Body of pancreas (tissue), 4 donors: ENCODE data around the gene RFC2.
A peak's percentile ranks its signal among the peaks of the same experiment; 100 is the strongest.

Experiments used
- POLR2A ChIP-seq, 3 donors: fragments of 450-650 bp; IDR thresholded peaks; one replicate each; pipeline ENCODE4 v1.6.1; 2016; ENCODE audit warnings: antibody characterized with exemption in 3 of 3, mild to moderate bottlenecking in 2 of 3
- TF ChIP-seq, protein P1 (sequence below), 7 experiments: fragments of 450-650 bp in 4 of 7; fragments of 200-600 bp in 3 of 7; sonication (generic) in 3 of 7; IDR thresholded peaks; one replicate each; pipeline ENCODE4 v1.5.1; 2016 to 2019; ENCODE audit warnings: antibody characterized with exemption in 7 of 7

DNA sequence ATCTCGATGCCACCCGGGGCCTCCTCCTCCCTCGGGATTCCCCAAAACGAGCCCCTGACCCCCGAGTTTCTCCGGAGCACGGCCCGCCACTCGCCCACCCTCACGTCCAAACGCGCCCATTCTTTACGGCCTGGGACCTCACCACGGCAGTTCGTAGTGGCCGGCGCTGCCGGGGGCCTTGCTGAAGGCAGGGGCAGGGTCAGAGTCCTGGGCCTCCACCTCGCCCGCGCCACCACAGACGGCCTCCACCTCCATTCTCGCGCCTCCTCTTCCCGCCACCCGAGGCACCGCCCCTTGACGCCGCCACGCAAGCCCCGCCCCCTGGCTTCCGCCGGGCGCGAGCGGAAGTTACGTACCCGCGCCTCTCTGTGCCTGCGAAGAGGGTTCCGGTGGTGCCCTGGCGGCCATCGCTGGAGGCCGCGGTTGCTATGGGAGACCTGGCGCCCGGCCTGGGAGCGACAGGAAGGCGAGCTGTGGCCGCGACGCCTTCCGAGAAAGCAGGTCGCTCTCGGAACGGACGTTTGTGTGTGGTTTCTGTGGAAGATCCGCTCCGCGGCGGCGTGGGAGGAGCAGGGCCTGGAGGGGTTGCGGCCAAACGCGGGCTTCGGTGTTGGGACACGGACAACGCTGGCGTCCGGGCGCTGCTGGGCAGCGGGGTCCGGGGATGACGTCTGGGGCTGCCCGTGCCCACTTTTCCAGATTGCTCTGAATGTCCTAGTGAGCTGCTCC is at the start of gene RFC2:
- TF ChIP-seq POLR2A (IDR thresholded peaks at IDR 0.05), result peak; percentile 63 to 88 (median 86)
- TF ChIP-seq, protein P1, sequence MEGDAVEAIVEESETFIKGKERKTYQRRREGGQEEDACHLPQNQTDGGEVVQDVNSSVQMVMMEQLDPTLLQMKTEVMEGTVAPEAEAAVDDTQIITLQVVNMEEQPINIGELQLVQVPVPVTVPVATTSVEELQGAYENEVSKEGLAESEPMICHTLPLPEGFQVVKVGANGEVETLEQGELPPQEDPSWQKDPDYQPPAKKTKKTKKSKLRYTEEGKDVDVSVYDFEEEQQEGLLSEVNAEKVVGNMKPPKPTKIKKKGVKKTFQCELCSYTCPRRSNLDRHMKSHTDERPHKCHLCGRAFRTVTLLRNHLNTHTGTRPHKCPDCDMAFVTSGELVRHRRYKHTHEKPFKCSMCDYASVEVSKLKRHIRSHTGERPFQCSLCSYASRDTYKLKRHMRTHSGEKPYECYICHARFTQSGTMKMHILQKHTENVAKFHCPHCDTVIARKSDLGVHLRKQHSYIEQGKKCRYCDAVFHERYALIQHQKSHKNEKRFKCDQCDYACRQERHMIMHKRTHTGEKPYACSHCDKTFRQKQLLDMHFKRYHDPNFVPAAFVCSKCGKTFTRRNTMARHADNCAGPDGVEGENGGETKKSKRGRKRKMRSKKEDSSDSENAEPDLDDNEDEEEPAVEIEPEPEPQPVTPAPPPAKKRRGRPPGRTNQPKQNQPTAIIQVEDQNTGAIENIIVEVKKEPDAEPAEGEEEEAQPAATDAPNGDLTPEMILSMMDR (IDR thresholded peaks at IDR 0.05), result peak in 5 of 7 experiments; percentile 15 to 78 (median 67)
